WERI-Rb-1 (cell line): Measurements from ENCODE around the gene HGFAC.

Source experiments
- DNase-seq: peaks from one replicate; pipeline ENCODE4 v3.0.0-alpha.2; 2020
- H3K27ac ChIP-seq: fragments of 250-450 bp; sonication (Bioruptor Pico); 2 replicates; pipeline ENCODE4 v1.5.1; 2020; ENCODE audit warnings: mild to moderate bottlenecking, moderate library complexity
- H3K27me3 ChIP-seq: fragments of 250-450 bp; sonication (Bioruptor Pico); 2 replicates; pipeline ENCODE4 v1.5.1; 2021; ENCODE audit warnings: mild to moderate bottlenecking, low read depth, moderate library complexity; ENCODE audit not compliant: insufficient read depth, severe bottlenecking
- H3K36me3 ChIP-seq: fragments of 250-450 bp; sonication (Bioruptor Pico); 2 replicates; pipeline ENCODE4 v1.5.1; 2020; ENCODE audit warnings: mild to moderate bottlenecking, moderate library complexity
- H3K4me3 ChIP-seq: 2 replicates; pipeline ENCODE4 v1.5.1; 2011; ENCODE audit warnings: low read depth, mild to moderate bottlenecking, control low read depth, low read length
- H3K9me3 ChIP-seq: fragments of 250-450 bp; sonication (Bioruptor Pico); 2 replicates; pipeline ENCODE4 v1.5.1; 2021; ENCODE audit warnings: mild to moderate bottlenecking, moderate library complexity; ENCODE audit not compliant: severe bottlenecking
- CTCF ChIP-seq: IDR thresholded peaks from 2 replicates; pipeline ENCODE4 v1.5.1; 2011; ENCODE audit warnings: low read depth, mild to moderate bottlenecking, control low read depth, inconsistent platforms, low read length

Gene HGFAC

GRCh38 chr4:3420956-3421355, 20.8 kb upstream of the HGFAC start:
- Histone ChIP-seq H3K27me3 (no peaks in the 10 kb centered on the region), H3K9me3 (no peaks in the 10 kb centered on the region), H3K36me3 (peaks cover 49% of the 10 kb centered on the region), H3K27ac (no peak overlapping the region), H3K4me3 (no peak overlapping the region)
- TF ChIP-seq CTCF: no peak
- no peak for DNase-seq

GRCh38 chr4:3421470-3421869, 20.3 kb upstream of the HGFAC start:
- Histone ChIP-seq H3K27ac (no peak overlapping the region), H3K36me3 (peaks cover 44% of the 10 kb centered on the region), H3K9me3 (no peaks in the 10 kb centered on the region), H3K4me3 (no peak overlapping the region), H3K27me3 (no peaks in the 10 kb centered on the region)
- DNase-seq: no peak
- TF ChIP-seq CTCF: no peak

DNA sequence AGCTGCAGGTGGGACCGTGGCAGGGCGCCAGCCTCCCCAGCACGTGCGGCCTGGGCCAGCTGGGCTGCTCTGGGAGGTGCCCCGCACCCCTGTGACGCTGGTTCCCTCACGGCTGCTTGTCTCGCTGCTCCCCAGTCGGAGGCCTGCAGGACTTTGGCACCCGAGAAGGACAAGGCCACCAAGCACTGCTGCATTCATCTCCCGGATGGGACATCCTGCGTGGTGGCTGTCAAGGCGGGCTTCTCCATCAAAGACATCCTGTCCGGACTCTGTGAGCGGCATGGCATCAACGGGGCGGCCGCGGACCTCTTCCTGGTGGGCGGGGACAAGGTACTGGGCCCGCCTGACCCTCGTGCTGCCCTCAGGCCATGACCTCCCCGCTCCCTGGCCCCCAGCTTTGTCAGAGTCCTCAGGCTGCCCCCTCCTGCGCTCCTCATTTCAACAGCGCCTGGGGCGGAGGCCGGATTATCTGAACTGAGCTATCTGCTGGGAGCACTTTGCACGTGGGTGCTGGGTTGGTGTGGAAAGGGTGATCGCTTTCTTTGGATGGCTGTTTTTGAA, 19.4 kb upstream of the HGFAC start:
- no peak for DNase-seq
- Histone ChIP-seq H3K36me3 (peaks cover 35% of the 10 kb centered on the region), H3K27ac (no peak overlapping the region), H3K4me3 (no peak overlapping the region), H3K27me3 (no peaks in the 10 kb centered on the region), H3K9me3 (no peaks in the 10 kb centered on the region)
- TF ChIP-seq CTCF: no peak

GRCh38 chr4:3422808-3423297, 18.9 kb upstream of the HGFAC start:
- Histone ChIP-seq H3K27ac (no peak overlapping the region), H3K4me3 (no peak overlapping the region), H3K27me3 (no peaks in the 10 kb centered on the region), H3K36me3 (peaks cover 30% of the 10 kb centered on the region), H3K9me3 (no peaks in the 10 kb centered on the region)
- no peak for DNase-seq
- TF ChIP-seq CTCF: no peak

- DNase-seq: no peak
- no peaks in the 10 kb centered on the region for H3K9me3 ChIP-seq
- H3K27me3 ChIP-seq: no peaks in the 10 kb centered on the region
- H3K36me3 ChIP-seq: peaks cover 24% of the 10 kb centered on the region
- no peak overlapping the region for H3K27ac ChIP-seq
- TF ChIP-seq CTCF: no peak
- no peak overlapping the region for H3K4me3 ChIP-seq
Measured at GRCh38 chr4:3423406-3423805, 18.4 kb upstream of the HGFAC start.

DNA sequence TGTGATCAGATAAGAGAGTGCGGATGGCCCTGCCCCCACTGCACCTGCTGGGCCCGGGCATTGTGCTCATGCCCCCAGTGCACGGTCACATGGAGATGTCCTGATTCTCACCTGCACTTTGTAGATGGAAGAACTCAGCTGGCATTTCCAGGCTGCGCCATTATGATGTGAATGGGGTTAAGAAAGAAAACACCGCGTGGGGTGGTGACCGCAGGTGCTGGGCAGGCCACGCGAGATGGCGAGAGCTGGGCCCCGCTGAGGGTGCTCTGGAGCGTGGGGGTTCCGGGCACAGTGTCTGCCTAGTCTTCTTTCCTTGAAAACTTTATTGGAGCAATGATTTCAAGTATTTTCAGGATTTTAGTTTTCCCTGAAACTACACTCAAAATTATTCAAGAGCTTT, 17.8 kb upstream of the HGFAC start:
- H3K4me3 ChIP-seq: no peak overlapping the region
- no peaks in the 10 kb centered on the region for H3K9me3 ChIP-seq
- no peaks in the 10 kb centered on the region for H3K27me3 ChIP-seq

More for the DNA sequence above, 17.8 kb upstream of the HGFAC start:
- H3K36me3 ChIP-seq: peaks cover 23% of the 10 kb centered on the region
- DNase-seq: no peak
- no peak for TF ChIP-seq CTCF
- H3K27ac ChIP-seq: no peak overlapping the region
